NCI-H774 (cell line): ENCODE data around the gene PLAC1.

Experiments used
- DNase-seq: peaks from one replicate; lab custom pipeline; 2025; lab: John Stamatoyannopoulos, UW

Gene PLAC1

GRCh38 chrX:134658002-134658759 is at the start of gene PLAC1:
TSS of gene PLAC1 (minus strand) at chrX:134658471. CDS start at chrX:134566682, 91,789 bp downstream.
- no peak for DNase-seq

GRCh38 chrX:134706138-134706537 is 47.9 kb upstream of the PLAC1 start:
- DNase-seq, result no peak

GRCh38 chrX:134695999-134696398 is 37.7 kb upstream of the PLAC1 start:
- no peak for DNase-seq

- no peak for DNase-seq
These were observed 36.4 kb upstream of the PLAC1 start for GRCh38 chrX:134694333-134695322.

GRCh38 chrX:134693644-134694043 is 35.4 kb upstream of the PLAC1 start:
- no peak for DNase-seq

GRCh38 chrX:134692990-134693389 is 34.7 kb upstream of the PLAC1 start:
- DNase-seq, result no peak

- DNase-seq, result no peak
These were observed 34.0 kb upstream of the PLAC1 start for GRCh38 chrX:134692233-134692632.

- no peak for DNase-seq
These were observed 33.2 kb upstream of the PLAC1 start for GRCh38 chrX:134691453-134691852.

- DNase-seq, result no peak
These were observed 30.6 kb upstream of the PLAC1 start for GRCh38 chrX:134688839-134689238.

- DNase-seq, result no peak
These were observed 30.0 kb upstream of the PLAC1 start for GRCh38 chrX:134688031-134688823.

GRCh38 chrX:134685668-134686067 is 27.4 kb upstream of the PLAC1 start:
- no peak for DNase-seq

GRCh38 chrX:134684956-134685355 is 26.7 kb upstream of the PLAC1 start:
- no peak for DNase-seq

- peak; percentile 56 for DNase-seq
These were observed 25.2 kb upstream of the PLAC1 start for GRCh38 chrX:134683351-134684005.

GRCh38 chrX:134682081-134682480 is 23.8 kb upstream of the PLAC1 start:
- no peak for DNase-seq

GRCh38 chrX:134679644-134680043 is 21.4 kb upstream of the PLAC1 start:
- DNase-seq, result no peak

- no peak for DNase-seq
These were observed 20.9 kb upstream of the PLAC1 start for GRCh38 chrX:134679221-134679620.

- no peak for DNase-seq
These were observed 19.1 kb upstream of the PLAC1 start for GRCh38 chrX:134677332-134677731.

GRCh38 chrX:134676436-134676835 is 18.2 kb upstream of the PLAC1 start:
- no peak for DNase-seq

- DNase-seq, result no peak
These were observed 14.9 kb upstream of the PLAC1 start for GRCh38 chrX:134673123-134673522.

- no peak for DNase-seq
These were observed 13.8 kb upstream of the PLAC1 start for GRCh38 chrX:134672101-134672500.

- no peak for DNase-seq
These were observed 13.0 kb upstream of the PLAC1 start for GRCh38 chrX:134671294-134671693.
